Eye (tissue), 1 donor: ENCODE data around the gene TOPBP1.
A peak's percentile ranks its signal among the peaks of the same experiment; 100 is the strongest.

ENCODE experiments used
- DNase-seq: peaks from one replicate; pipeline ENCODE4 v3.0.0-alpha.2; 2015

The TOPBP1 gene

GRCh38 chr3:133607816-133608215, 53.9 kb downstream of the TOPBP1 start:
- no peak for DNase-seq

- DNase-seq = no peak
Observed at GRCh38 chr3:133606902-133607301, 54.8 kb downstream of the TOPBP1 start.

GRCh38 chr3:133606342-133606741, 55.4 kb downstream of the TOPBP1 start:
- no peak for DNase-seq

GRCh38 chr3:133600572-133601081, 61.1 kb downstream of the TOPBP1 start:
- no peak for DNase-seq

- no peak for DNase-seq
Observed at GRCh38 chr3:133599280-133599679, 62.5 kb downstream of the TOPBP1 start.

GRCh38 chr3:133598405-133598804, 63.3 kb downstream of the TOPBP1 start:
- DNase-seq = no peak

GRCh38 chr3:133595341-133595740, 66.4 kb downstream of the TOPBP1 start:
- no peak for DNase-seq

GRCh38 chr3:133593243-133593642, 68.5 kb downstream of the TOPBP1 start:
- no peak for DNase-seq

GRCh38 chr3:133592843-133593242, 68.9 kb downstream of the TOPBP1 start:
- no peak for DNase-seq

- DNase-seq = no peak
Observed at GRCh38 chr3:133591271-133591742, 70.4 kb downstream of the TOPBP1 start.

GRCh38 chr3:133589503-133589902, 72.2 kb downstream of the TOPBP1 start:
- no peak for DNase-seq

GRCh38 chr3:133588784-133589465, 72.8 kb downstream of the TOPBP1 start:
- no peak for DNase-seq

- no peak for DNase-seq
Observed at GRCh38 chr3:133588035-133588434, 73.7 kb downstream of the TOPBP1 start.

GRCh38 chr3:133583396-133583795, 78.3 kb downstream of the TOPBP1 start:
- no peak for DNase-seq

GRCh38 chr3:133578548-133579191, 83.1 kb downstream of the TOPBP1 start:
- peak; percentile 61 for DNase-seq

GRCh38 chr3:133576169-133576568, 85.6 kb downstream of the TOPBP1 start:
- DNase-seq = no peak

GRCh38 chr3:133575086-133575485, 86.7 kb downstream of the TOPBP1 start:
- DNase-seq = no peak

- DNase-seq = peak; percentile 81
Observed at GRCh38 chr3:133574260-133574881, 87.4 kb downstream of the TOPBP1 start.

GRCh38 chr3:133573629-133574194, 88.0 kb downstream of the TOPBP1 start, which contains the start of gene CDV3:
TSS of gene CDV3 (plus strand) at chr3:133573686. CDS start at chr3:133574045, 359 bp downstream.
- no peak for DNase-seq

- peak; percentile 100 for DNase-seq
Observed at GRCh38 chr3:133573054-133573628, 88.6 kb downstream of the TOPBP1 start.

GRCh38 chr3:133572158-133573053, 89.3 kb downstream of the TOPBP1 start:
- DNase-seq = no peak

GRCh38 chr3:133570937-133571320, 90.8 kb downstream of the TOPBP1 start:
- no peak for DNase-seq
